A673 (cell line): ENCODE measurements around the gene MYO1D. TPM values are rescaled to one million over a fixed set of nuclear protein-coding genes. Genes with fewer than 3 reads are reported as not detected.

ENCODE experiments used
- BruUV-seq: library from RNA; stranded (reverse); fragments of 400-500 nt; replicated peaks from 2 replicates; lab custom pipeline; 2021; lab: Mats Ljungman, UMichigan
- CTCF ChIA-PET: fragments of 300-600 bp; sonication (Branson Sonifier 250); formaldehyde crosslinking; loops from one replicate; lab custom pipeline; 2022; ENCODE audit warnings: antibody characterized with exemption; lab: Charles Lee
- POLR2A ChIA-PET: fragments of 300-600 bp; sonication (Branson Sonifier 250); formaldehyde crosslinking; loops from one replicate; lab custom pipeline; 2022; ENCODE audit warnings: antibody characterized with exemption; ENCODE audit not compliant: low non-redundant PET; lab: Charles Lee
- DNase-seq: peaks from one replicate; pipeline ENCODE4 v3.0.0-alpha.2; 2015; ENCODE audit warnings: low spot score
- H3K27ac ChIP-seq: fragments of 200-600 bp; sonication (generic); 2 replicates; pipeline ENCODE4 v1.5.1; 2016; ENCODE audit warnings: mixed run types, low read depth, mild to moderate bottlenecking, mixed read lengths, antibody characterized with exemption, low read length; ENCODE audit not compliant: poor library complexity, severe bottlenecking
- H3K27me3 ChIP-seq: fragments of 200-600 bp; sonication (generic); replicated peaks from 2 replicates; pipeline ENCODE4 v1.6.1; 2017; ENCODE audit warnings: mixed run types, low read depth, mild to moderate bottlenecking, mixed read lengths, antibody characterized with exemption, low read length; ENCODE audit not compliant: insufficient read depth, poor library complexity
- H3K36me3 ChIP-seq: fragments of 200-600 bp; sonication (generic); 2 replicates; pipeline ENCODE4 v1.6.1; 2016; ENCODE audit warnings: mixed run types, mild to moderate bottlenecking, mixed read lengths, antibody characterized with exemption, low read length; ENCODE audit not compliant: insufficient read depth, poor library complexity, severe bottlenecking
- H3K4me1 ChIP-seq: fragments of 200-600 bp; sonication (generic); 2 replicates; pipeline ENCODE4 v1.6.1; 2017; ENCODE audit warnings: mixed run types, mild to moderate bottlenecking, mixed read lengths, antibody characterized with exemption, low read length; ENCODE audit not compliant: insufficient read depth, poor library complexity, severe bottlenecking
- H3K4me3 ChIP-seq: fragments of 200-600 bp; sonication (generic); 2 replicates; pipeline ENCODE4 v1.5.1; 2016; ENCODE audit warnings: low read depth, mixed run types, mild to moderate bottlenecking, mixed read lengths, low read length; ENCODE audit not compliant: poor library complexity, severe bottlenecking
- H3K9me3 ChIP-seq: fragments of 200-600 bp; sonication (generic); 2 replicates; pipeline ENCODE4 v1.6.1; 2016; ENCODE audit warnings: mixed run types, low read depth, mild to moderate bottlenecking, mixed read lengths, antibody characterized with exemption, low read length; ENCODE audit not compliant: poor library complexity, severe bottlenecking
- CTCF ChIP-seq: fragments of 300-800, 200-600 bp; sonication (generic); conservative IDR thresholded peaks from 2 replicates; pipeline ENCODE4 v1.5.1; 2017; ENCODE audit warnings: low read depth, mild to moderate bottlenecking, antibody characterized with exemption, low read length, moderate library complexity, mixed read lengths
- EZH2 ChIP-seq: fragments of 200-600 bp; sonication (generic); IDR thresholded peaks from 2 replicates; pipeline ENCODE4 v1.6.1; 2017; ENCODE audit warnings: borderline replicate concordance, low read depth, mild to moderate bottlenecking, mixed read lengths, antibody characterized with exemption, low read length; ENCODE audit not compliant: poor library complexity, severe bottlenecking
- intact Hi-C: fragments of 100-400 bp; cut with micrococcal nuclease; formaldehyde crosslinking; loops from one replicate; pipeline ENCODE4 v1.10.0; 2022; ENCODE audit not compliant: unreplicated experiment
- total RNA-seq: library from RNA; stranded (reverse); gene quantifications from 2 replicates; pipeline ENCODE4 v1.2.3, GENCODE V29; 2021

Gene MYO1D
- total RNA-seq, 1 experiment from 2014 or later: 10.4 TPM

- ChIA-PET POLR2A (no interaction called here), CTCF (no interaction called here)
- TF ChIP-seq EZH2: no peak
- TF ChIP-seq CTCF: no peak
- Histone ChIP-seq H3K27me3 (no peaks in the 10 kb centered on the region), H3K36me3 (no peaks in the 10 kb centered on the region), H3K9me3 (no peaks in the 10 kb centered on the region), H3K4me1 (no peaks in the 10 kb centered on the region), H3K27ac (no peak overlapping the region), H3K4me3 (no peak overlapping the region)
- intact Hi-C loops: no loop called here
- no TSS peak for BruUV-seq
- no peak for DNase-seq
Observed at GRCh38 chr17:32855620-32856019, 21.3 kb downstream of the MYO1D start.

GRCh38 chr17:32854832-32855389 is 22.0 kb downstream of the MYO1D start:
- TF ChIP-seq EZH2: no peak
- TF ChIP-seq CTCF: no peak
- POLR2A ChIA-PET: no interaction called here
- intact Hi-C loops: no loop called here
- H3K27me3 ChIP-seq: no peaks in the 10 kb centered on the region
- no peak overlapping the region for H3K27ac ChIP-seq
- BruUV-seq: no TSS peak
- CTCF ChIA-PET: no interaction called here
- H3K4me1 ChIP-seq: no peaks in the 10 kb centered on the region
- no peaks in the 10 kb centered on the region for H3K9me3 ChIP-seq
- no peaks in the 10 kb centered on the region for H3K36me3 ChIP-seq
- no peak for DNase-seq
- H3K4me3 ChIP-seq: no peak overlapping the region

- Histone ChIP-seq H3K36me3 (no peaks in the 10 kb centered on the region), H3K27me3 (no peaks in the 10 kb centered on the region), H3K27ac (no peak overlapping the region), H3K4me3 (no peak overlapping the region), H3K4me1 (no peaks in the 10 kb centered on the region), H3K9me3 (no peaks in the 10 kb centered on the region)
- BruUV-seq: no TSS peak
- ChIA-PET CTCF (no interaction called here), POLR2A (no interaction called here)
- intact Hi-C loops: no loop called here
- no peak for DNase-seq
- TF ChIP-seq EZH2 (no peak), CTCF (no peak)
Observed at GRCh38 chr17:32854207-32854606, 22.7 kb downstream of the MYO1D start.
